Measurements from ENCODE around the gene MUC21. TPM values are rescaled to one million over a fixed set of nuclear protein-coding genes. Genes with fewer than 3 reads are reported as not detected.

The MUC21 gene
- 0.03 TPM for polyA plus RNA-seq (2012; ENCODE audit: low read depth, missing spikeins)

GRCh38 chr6:30983439-30983838 is at the start of gene MUC21:
MUC21 (plus strand) TSS chr6:30983718; CDS start chr6:30983959, 241 bp downstream.
- TF ChIP-seq PAX5 (IDR thresholded peaks at IDR 0.05; ENCODE audit: insufficient read depth, low read length, severe bottlenecking) (no peak), POLR2AphosphoS5 (IDR thresholded peaks at IDR 0.05; ENCODE audit: low read depth, low read length) (no peak), SPI1 (IDR thresholded peaks at IDR 0.05; ENCODE audit: low read depth, low read length) (no peak), POLR2A (IDR thresholded peaks at IDR 0.05; ENCODE audit: low read depth, low read length) (no peak), POU2F2 (IDR thresholded peaks at IDR 0.05; ENCODE audit: low read depth, low read length) (no peak), TAF1 (IDR thresholded peaks at IDR 0.05; ENCODE audit: low read depth, low read length) (no peak)
- no peak for FAIRE-seq

GRCh38 chr6:30935018-30935417 is 48.5 kb upstream of the MUC21 start:
- no peak for TF ChIP-seq PAX5 (IDR thresholded peaks at IDR 0.05; ENCODE audit: insufficient read depth, low read length, severe bottlenecking)
- TF ChIP-seq POU2F2 (IDR thresholded peaks at IDR 0.05; ENCODE audit: low read depth, low read length), result no peak
- no peak for TF ChIP-seq SPI1 (IDR thresholded peaks at IDR 0.05; ENCODE audit: low read depth, low read length)
- no peak for TF ChIP-seq POLR2AphosphoS5 (IDR thresholded peaks at IDR 0.05; ENCODE audit: low read depth, low read length)
- no peak for TF ChIP-seq POLR2A (IDR thresholded peaks at IDR 0.05; ENCODE audit: low read depth, low read length)
- TF ChIP-seq TAF1 (IDR thresholded peaks at IDR 0.05; ENCODE audit: low read depth, low read length), result no peak
- DNase-seq (ENCODE audit: insufficient read length, low spot score), result no peak
- FAIRE-seq, result no peak

More at GRCh38 chr6:30983439-30983838, at the start of gene MUC21:
- no peak for DNase-seq (ENCODE audit: insufficient read length, low spot score)

GRCh38 chr6:30937265-30937664 is 46.3 kb upstream of the MUC21 start:
- DNase-seq (ENCODE audit: insufficient read length, low spot score) (no peak), FAIRE-seq (no peak)
- no peak for TF ChIP-seq POU2F2 (IDR thresholded peaks at IDR 0.05; ENCODE audit: low read depth, low read length)
- TF ChIP-seq TAF1 (IDR thresholded peaks at IDR 0.05; ENCODE audit: low read depth, low read length), result no peak
- no peak for TF ChIP-seq POLR2AphosphoS5 (IDR thresholded peaks at IDR 0.05; ENCODE audit: low read depth, low read length)
- TF ChIP-seq PAX5 (IDR thresholded peaks at IDR 0.05; ENCODE audit: insufficient read depth, low read length, severe bottlenecking), result no peak
- TF ChIP-seq SPI1 (IDR thresholded peaks at IDR 0.05; ENCODE audit: low read depth, low read length), result no peak
- no peak for TF ChIP-seq POLR2A (IDR thresholded peaks at IDR 0.05; ENCODE audit: low read depth, low read length)

GRCh38 chr6:30938730-30939129 is 44.8 kb upstream of the MUC21 start:
- FAIRE-seq (no peak), DNase-seq (ENCODE audit: insufficient read length, low spot score) (no peak)
- TF ChIP-seq POU2F2 (IDR thresholded peaks at IDR 0.05; ENCODE audit: low read depth, low read length), result no peak

- FAIRE-seq (no peak), DNase-seq (ENCODE audit: insufficient read length, low spot score) (no peak)
- no peak for TF ChIP-seq SPI1 (IDR thresholded peaks at IDR 0.05; ENCODE audit: low read depth, low read length)
- TF ChIP-seq POLR2A (IDR thresholded peaks at IDR 0.05; ENCODE audit: low read depth, low read length), result no peak
- no peak for TF ChIP-seq POU2F2 (IDR thresholded peaks at IDR 0.05; ENCODE audit: low read depth, low read length)
- no peak for TF ChIP-seq PAX5 (IDR thresholded peaks at IDR 0.05; ENCODE audit: insufficient read depth, low read length, severe bottlenecking)
- TF ChIP-seq TAF1 (IDR thresholded peaks at IDR 0.05; ENCODE audit: low read depth, low read length), result no peak
- TF ChIP-seq POLR2AphosphoS5 (IDR thresholded peaks at IDR 0.05; ENCODE audit: low read depth, low read length), result no peak
Observed at GRCh38 chr6:30939473-30939872, 44.0 kb upstream of the MUC21 start.

GRCh38 chr6:30940361-30940986 is 43.0 kb upstream of the MUC21 start, which contains the start of gene MUCL3:
MUCL3 (plus strand) TSS chr6:30940973; CDS start chr6:30941000, 27 bp downstream.
- DNase-seq (ENCODE audit: insufficient read length, low spot score) (no peak), FAIRE-seq (no peak)
- TF ChIP-seq POLR2A (IDR thresholded peaks at IDR 0.05; ENCODE audit: low read depth, low read length) (no peak), TAF1 (IDR thresholded peaks at IDR 0.05; ENCODE audit: low read depth, low read length) (no peak), POLR2AphosphoS5 (IDR thresholded peaks at IDR 0.05; ENCODE audit: low read depth, low read length) (no peak), PAX5 (IDR thresholded peaks at IDR 0.05; ENCODE audit: insufficient read depth, low read length, severe bottlenecking) (no peak), POU2F2 (IDR thresholded peaks at IDR 0.05; ENCODE audit: low read depth, low read length) (no peak), SPI1 (IDR thresholded peaks at IDR 0.05; ENCODE audit: low read depth, low read length) (no peak)

- DNase-seq (ENCODE audit: insufficient read length, low spot score), result no peak
- no peak for TF ChIP-seq PAX5 (IDR thresholded peaks at IDR 0.05; ENCODE audit: insufficient read depth, low read length, severe bottlenecking)
- no peak for TF ChIP-seq POLR2AphosphoS5 (IDR thresholded peaks at IDR 0.05; ENCODE audit: low read depth, low read length)
- no peak for TF ChIP-seq POLR2A (IDR thresholded peaks at IDR 0.05; ENCODE audit: low read depth, low read length)
- TF ChIP-seq SPI1 (IDR thresholded peaks at IDR 0.05; ENCODE audit: low read depth, low read length), result no peak
- no peak for TF ChIP-seq POU2F2 (IDR thresholded peaks at IDR 0.05; ENCODE audit: low read depth, low read length)
- no peak for TF ChIP-seq TAF1 (IDR thresholded peaks at IDR 0.05; ENCODE audit: low read depth, low read length)
- no peak for FAIRE-seq
Observed at GRCh38 chr6:30942338-30943060, 41.0 kb upstream of the MUC21 start.

GRCh38 chr6:30944051-30944450 is 39.5 kb upstream of the MUC21 start:
- TF ChIP-seq POLR2AphosphoS5 (IDR thresholded peaks at IDR 0.05; ENCODE audit: low read depth, low read length) (no peak), POU2F2 (IDR thresholded peaks at IDR 0.05; ENCODE audit: low read depth, low read length) (no peak), POLR2A (IDR thresholded peaks at IDR 0.05; ENCODE audit: low read depth, low read length) (no peak), TAF1 (IDR thresholded peaks at IDR 0.05; ENCODE audit: low read depth, low read length) (no peak), SPI1 (IDR thresholded peaks at IDR 0.05; ENCODE audit: low read depth, low read length) (no peak), PAX5 (IDR thresholded peaks at IDR 0.05; ENCODE audit: insufficient read depth, low read length, severe bottlenecking) (no peak)
- FAIRE-seq, result no peak
- DNase-seq (ENCODE audit: insufficient read length, low spot score), result no peak

GRCh38 chr6:30945281-30945680 is 38.2 kb upstream of the MUC21 start:
- TF ChIP-seq POLR2A (IDR thresholded peaks at IDR 0.05; ENCODE audit: low read depth, low read length) (no peak), PAX5 (IDR thresholded peaks at IDR 0.05; ENCODE audit: insufficient read depth, low read length, severe bottlenecking) (no peak), SPI1 (IDR thresholded peaks at IDR 0.05; ENCODE audit: low read depth, low read length) (no peak), POLR2AphosphoS5 (IDR thresholded peaks at IDR 0.05; ENCODE audit: low read depth, low read length) (no peak), POU2F2 (IDR thresholded peaks at IDR 0.05; ENCODE audit: low read depth, low read length) (no peak), TAF1 (IDR thresholded peaks at IDR 0.05; ENCODE audit: low read depth, low read length) (no peak)
- DNase-seq (ENCODE audit: insufficient read length, low spot score) (no peak), FAIRE-seq (no peak)
